ENCODE data around the gene KLHL13. TPM values are rescaled to one million over a fixed set of nuclear protein-coding genes. Genes with fewer than 3 reads are reported as not detected.

KLHL13 gene
- total and polyA plus RNA-seq, 10 of the 15 experiments (the other 5 are each of a cell fraction or from before 2014, with no cell fraction given): 8.2 to 34.1 (median 13.8) TPM

DNA sequence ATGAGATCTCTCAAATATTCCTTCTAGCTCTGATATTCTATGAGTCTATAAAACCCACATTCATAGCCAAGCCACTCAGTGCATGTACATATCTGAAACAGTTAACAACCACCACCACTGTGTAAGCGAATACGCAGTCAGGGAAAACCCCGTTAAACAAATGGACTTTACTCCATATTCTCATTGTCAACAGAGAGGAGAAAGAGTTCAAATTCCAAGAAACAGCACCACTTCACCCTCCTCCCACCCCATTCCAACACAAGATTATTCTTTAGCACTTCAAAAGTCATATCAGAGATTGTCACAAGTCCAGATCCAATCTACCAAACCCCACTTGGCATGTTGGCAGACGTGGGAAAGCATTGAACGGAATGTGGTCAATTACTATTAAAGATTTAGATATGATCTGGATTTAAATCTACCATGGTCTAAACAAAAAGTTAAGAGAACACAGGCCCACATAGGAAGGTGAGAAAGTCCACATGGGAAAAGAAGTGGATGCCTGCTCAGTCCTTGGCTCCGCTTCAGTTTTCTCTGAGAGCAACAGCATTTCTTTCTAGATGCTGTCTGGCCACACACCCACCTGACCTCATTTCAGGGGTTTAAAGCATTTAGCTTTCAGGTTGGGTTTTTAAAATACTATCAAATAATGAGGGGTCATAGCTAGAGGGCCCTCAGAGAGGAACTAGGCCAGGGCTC is 39.8 kb upstream of the KLHL13 start:
- Histone ChIP-seq H4K20me1 (ENCODE audit: control insufficient read depth, insufficient read depth) (no peaks in the 10 kb centered on the region), H3K4me3 (no peak overlapping the region), H3K36me3 (ENCODE audit: control insufficient read depth in 2 of 2, insufficient read depth in 2 of 2, low read length in 1 of 2) (no peaks in the 10 kb centered on the region), H2AFZ (ENCODE audit: control insufficient read depth, low read depth, low read length) (no peak overlapping the region), H3K27me3 (replicated peaks in 1 of 2; ENCODE audit: control insufficient read depth in 2 of 2, insufficient read depth in 2 of 2, low read length in 1 of 2) (peaks cover 0 to 3% of the 10 kb centered on the region in 2 experiments; a peak in 1 of 4 replicates), H3K9me3 (replicated peaks; ENCODE audit: control insufficient read depth, insufficient read depth, low read length) (no peaks in the 10 kb centered on the region), H3K4me2 (ENCODE audit: control insufficient read depth, insufficient read depth) (no peak overlapping the region), H3K27ac (ENCODE audit: control insufficient read depth, insufficient read depth) (no peak overlapping the region), H3K79me2 (ENCODE audit: control insufficient read depth, insufficient read depth, low read length) (no peaks in the 10 kb centered on the region), H3K4me1 (ENCODE audit: control insufficient read depth, insufficient read depth, low read length) (no peaks in the 10 kb centered on the region), H3K9ac (ENCODE audit: control insufficient read depth, insufficient read depth, low read length) (no peak overlapping the region)
- FAIRE-seq (no peak), ATAC-seq (no peak), DNase-seq (ENCODE audit: low read depth, low spot score) (no peak)
- POLR2A ChIA-PET: no interaction called here
- SMC1A ChIA-PET (ENCODE audit: uncharacterized antibody, unreplicated experiment): interaction anchor here (1.4 kb wide), 1 partner anchor 10 kb away, joined by 3 read pairs; no protein-coding TSS in a partner anchor
- CTCF ChIA-PET: no interaction called here
- TF ChIP-seq PAX8 (IDR thresholded peaks at IDR 0.05) (no peak), EGR1 (IDR thresholded peaks at IDR 0.05; ENCODE audit: borderline replicate concordance in 1 of 2, low read depth in 2 of 2, low read length in 2 of 2) (no peak), SREBF2 (IDR thresholded peaks at IDR 0.05; ENCODE audit: low read length) (no peak), ZZZ3 (IDR thresholded peaks at IDR 0.05; ENCODE audit: control insufficient read depth, insufficient read length, low read depth) (no peak), JUND (IDR thresholded peaks at IDR 0.05; ENCODE audit: low read depth, low read length) (no peak), SUZ12 (IDR thresholded peaks at IDR 0.05; ENCODE audit: unreplicated experiment) (no peak), BMI1 (IDR thresholded peaks at IDR 0.05; ENCODE audit: borderline replicate concordance) (no peak), FOXM1 (IDR thresholded peaks at IDR 0.05; ENCODE audit: low read depth, low read length) (no peak), NR2F1 (conservative IDR thresholded peaks at IDR 0.05) (no peak)
- TF ChIP-seq, protein P1, sequence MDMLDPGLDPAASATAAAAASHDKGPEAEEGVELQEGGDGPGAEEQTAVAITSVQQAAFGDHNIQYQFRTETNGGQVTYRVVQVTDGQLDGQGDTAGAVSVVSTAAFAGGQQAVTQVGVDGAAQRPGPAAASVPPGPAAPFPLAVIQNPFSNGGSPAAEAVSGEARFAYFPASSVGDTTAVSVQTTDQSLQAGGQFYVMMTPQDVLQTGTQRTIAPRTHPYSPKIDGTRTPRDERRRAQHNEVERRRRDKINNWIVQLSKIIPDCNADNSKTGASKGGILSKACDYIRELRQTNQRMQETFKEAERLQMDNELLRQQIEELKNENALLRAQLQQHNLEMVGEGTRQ (IDR thresholded peaks at IDR 0.05; ENCODE audit: borderline replicate concordance, low read depth, low read length): no peak
- TF ChIP-seq, protein P2, sequence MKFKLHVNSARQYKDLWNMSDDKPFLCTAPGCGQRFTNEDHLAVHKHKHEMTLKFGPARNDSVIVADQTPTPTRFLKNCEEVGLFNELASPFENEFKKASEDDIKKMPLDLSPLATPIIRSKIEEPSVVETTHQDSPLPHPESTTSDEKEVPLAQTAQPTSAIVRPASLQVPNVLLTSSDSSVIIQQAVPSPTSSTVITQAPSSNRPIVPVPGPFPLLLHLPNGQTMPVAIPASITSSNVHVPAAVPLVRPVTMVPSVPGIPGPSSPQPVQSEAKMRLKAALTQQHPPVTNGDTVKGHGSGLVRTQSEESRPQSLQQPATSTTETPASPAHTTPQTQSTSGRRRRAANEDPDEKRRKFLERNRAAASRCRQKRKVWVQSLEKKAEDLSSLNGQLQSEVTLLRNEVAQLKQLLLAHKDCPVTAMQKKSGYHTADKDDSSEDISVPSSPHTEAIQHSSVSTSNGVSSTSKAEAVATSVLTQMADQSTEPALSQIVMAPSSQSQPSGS (IDR thresholded peaks at IDR 0.05; ENCODE audit: low read length): no peak
- in situ Hi-C loops (cut with MboI): no loop called here
- WGBS (ENCODE audit: insufficient coverage, insufficient replicate concordance, low lambda C conversion rate, missing lambda C conversion rate): 78% methylated on average over 6 of the region's 6 CpGs
- intact Hi-C loops (cut with micrococcal nuclease; ENCODE audit: unreplicated experiment): no loop called here
- no TSS peak for BruUV-seq (replicated peaks)
- RAD21 ChIA-PET (ENCODE audit: unreplicated experiment): no interaction called here

All from GM12878 (cell line).